Progenitor cell of endocrine pancreas (in vitro differentiated cells): ENCODE measurements around the gene UROD. TPM values are rescaled to one million over a fixed set of nuclear protein-coding genes. Genes with fewer than 3 reads are reported as not detected.
"Not testable (repeated sequence)": the region's sequence is repeated elsewhere in the genome, so short reads cannot be mapped to it uniquely, and the experiment has no call there.

Experiments used
- DNase-seq: peaks from one replicate; pipeline ENCODE4 v3.0.0; 2021; ENCODE audit warnings: low spot score; ENCODE audit not compliant: unreplicated experiment
- H3K27ac Mint-ChIP-seq: 2 replicates; pipeline ENCODE4 v1.8.0; 2021; ENCODE audit warnings: mild to moderate bottlenecking, moderate library complexity, mixed read lengths
- H3K27me3 Mint-ChIP-seq: 2 replicates; pipeline ENCODE4 v1.8.0; 2021; ENCODE audit warnings: mixed read lengths
- H3K36me3 Mint-ChIP-seq: 2 replicates; pipeline ENCODE4 v1.8.0; 2022; ENCODE audit warnings: mixed read lengths; ENCODE audit not compliant: insufficient read depth
- H3K4me1 Mint-ChIP-seq: 2 replicates; pipeline ENCODE4 v1.8.0; 2021; ENCODE audit warnings: low read depth, mixed read lengths
- H3K4me3 Mint-ChIP-seq: 2 replicates; pipeline ENCODE4 v1.8.0; 2021; ENCODE audit warnings: low read depth, mild to moderate bottlenecking, moderate library complexity, mixed read lengths
- H3K9me3 Mint-ChIP-seq: 2 replicates; pipeline ENCODE4 v1.8.0; 2021; ENCODE audit warnings: low read depth, mixed read lengths
- total RNA-seq: library from RNA; stranded (reverse); gene quantifications from 2 replicates; pipeline ENCODE4 v1.2.1, GENCODE V29; 2021
- TF ChIP-seq, protein P1 (sequence below): fragments of 200-600 bp; sonication (generic); IDR thresholded peaks from one replicate; pipeline ENCODE4 v1.5.0; 2021; ENCODE audit warnings: antibody characterized with exemption, mild to moderate bottlenecking; ENCODE audit not compliant: unreplicated experiment

UROD gene
- total RNA-seq, 1 donor from 2014 or later = 64.4 TPM

- Mint-ChIP-seq H3K9me3 (peaks cover 16% of the 10 kb centered on the region), H3K4me3 (no peak overlapping the region), H3K27ac (no peak overlapping the region), H3K36me3 (peaks cover 31% of the 10 kb centered on the region), H3K4me1 (no peaks in the 10 kb centered on the region), H3K27me3 (no peaks in the 10 kb centered on the region)
- no peak for DNase-seq
- TF ChIP-seq, protein P1, sequence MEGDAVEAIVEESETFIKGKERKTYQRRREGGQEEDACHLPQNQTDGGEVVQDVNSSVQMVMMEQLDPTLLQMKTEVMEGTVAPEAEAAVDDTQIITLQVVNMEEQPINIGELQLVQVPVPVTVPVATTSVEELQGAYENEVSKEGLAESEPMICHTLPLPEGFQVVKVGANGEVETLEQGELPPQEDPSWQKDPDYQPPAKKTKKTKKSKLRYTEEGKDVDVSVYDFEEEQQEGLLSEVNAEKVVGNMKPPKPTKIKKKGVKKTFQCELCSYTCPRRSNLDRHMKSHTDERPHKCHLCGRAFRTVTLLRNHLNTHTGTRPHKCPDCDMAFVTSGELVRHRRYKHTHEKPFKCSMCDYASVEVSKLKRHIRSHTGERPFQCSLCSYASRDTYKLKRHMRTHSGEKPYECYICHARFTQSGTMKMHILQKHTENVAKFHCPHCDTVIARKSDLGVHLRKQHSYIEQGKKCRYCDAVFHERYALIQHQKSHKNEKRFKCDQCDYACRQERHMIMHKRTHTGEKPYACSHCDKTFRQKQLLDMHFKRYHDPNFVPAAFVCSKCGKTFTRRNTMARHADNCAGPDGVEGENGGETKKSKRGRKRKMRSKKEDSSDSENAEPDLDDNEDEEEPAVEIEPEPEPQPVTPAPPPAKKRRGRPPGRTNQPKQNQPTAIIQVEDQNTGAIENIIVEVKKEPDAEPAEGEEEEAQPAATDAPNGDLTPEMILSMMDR = no peak
Measured at GRCh38 chr1:44976252-44976651, 35.8 kb upstream of the UROD start.

- H3K4me1 Mint-ChIP-seq, H3K4me3 Mint-ChIP-seq: not testable (repeated sequence)
- peaks cover 31% of the 10 kb centered on the region for H3K36me3 Mint-ChIP-seq
Measured at GRCh38 chr1:44977372-44977771, 34.7 kb upstream of the UROD start.

DNA sequence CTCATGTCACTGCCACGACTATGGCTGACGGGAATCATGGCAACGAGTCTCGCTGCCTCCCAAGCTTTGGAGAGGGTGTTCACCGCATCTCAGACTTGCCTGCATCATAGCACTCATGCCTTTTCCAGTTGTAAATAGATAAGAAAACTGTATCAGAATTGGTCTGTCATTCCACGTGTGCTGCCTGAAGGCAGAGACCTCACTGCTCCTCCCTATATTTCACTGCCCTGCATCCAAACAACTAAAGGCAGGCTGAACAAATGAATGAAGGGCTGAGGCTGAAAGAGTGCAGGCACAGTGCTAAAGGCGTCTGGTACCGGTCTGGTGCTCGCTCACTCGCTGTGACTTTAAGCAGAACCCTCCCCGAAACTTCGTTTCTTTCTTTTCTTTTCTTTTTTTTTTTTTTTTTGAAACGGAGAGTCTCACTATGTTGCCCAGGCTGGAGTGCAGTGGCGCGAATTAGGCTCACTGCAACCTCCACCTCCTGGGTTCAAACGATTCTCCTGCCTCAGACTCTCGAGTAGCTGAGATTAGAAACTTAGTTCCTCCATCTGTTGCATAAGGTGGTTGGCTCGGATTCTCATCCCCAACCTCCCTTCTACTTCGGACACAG, 26.2 kb upstream of the UROD start:
- Mint-ChIP-seq H3K9me3 (no peaks in the 10 kb centered on the region), H3K36me3 (no peaks in the 10 kb centered on the region), H3K27me3 (no peaks in the 10 kb centered on the region), H3K4me1 (peaks cover 15% of the 10 kb centered on the region), H3K27ac (peak overlapping the region; percentile 91), H3K4me3 (peak overlapping the region; percentile 98)
- TF ChIP-seq, protein P1 = no peak
- DNase-seq = no peak

More at GRCh38 chr1:44977372-44977771, 34.7 kb upstream of the UROD start:
- peaks cover 16% of the 10 kb centered on the region for H3K9me3 Mint-ChIP-seq
- H3K27ac Mint-ChIP-seq, DNase-seq, H3K27me3 Mint-ChIP-seq: not testable (repeated sequence)

DNA sequence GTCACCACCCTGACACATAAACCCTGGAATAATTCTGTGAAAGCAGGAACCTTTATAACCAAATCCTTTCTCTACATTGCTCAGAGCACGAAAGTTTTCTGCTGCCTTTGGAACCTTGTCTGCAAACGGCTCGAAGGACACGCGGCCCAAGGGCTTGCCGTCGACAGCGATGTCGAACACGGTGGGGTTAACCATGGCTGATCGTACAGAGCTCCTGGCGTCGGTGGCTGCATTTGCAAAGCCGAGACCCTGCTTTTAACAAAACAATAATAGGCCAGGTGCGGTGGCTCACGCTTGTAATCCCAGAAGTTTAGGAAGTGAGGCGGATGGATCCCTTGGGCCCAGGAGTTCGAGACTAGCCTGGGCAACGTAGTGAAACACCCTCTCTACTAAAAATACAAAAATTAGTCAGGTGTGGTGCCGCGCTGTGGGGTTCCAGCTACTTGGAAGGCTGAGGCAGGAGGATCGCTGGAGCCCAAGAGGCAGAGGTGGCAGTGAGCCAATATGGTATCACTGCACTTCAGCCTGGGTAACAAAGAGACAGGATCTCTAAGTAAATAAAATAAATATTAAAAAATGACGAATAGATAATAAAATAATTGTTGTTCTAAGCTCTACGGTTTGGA, 23.4 kb upstream of the UROD start:
- Mint-ChIP-seq H3K9me3 (no peaks in the 10 kb centered on the region), H3K27ac (no peak overlapping the region), H3K36me3 (no peaks in the 10 kb centered on the region), H3K4me1 (peaks cover 15% of the 10 kb centered on the region), H3K4me3 (no peak overlapping the region), H3K27me3 (no peaks in the 10 kb centered on the region)
- DNase-seq = no peak
- TF ChIP-seq, protein P1 = no peak

DNA sequence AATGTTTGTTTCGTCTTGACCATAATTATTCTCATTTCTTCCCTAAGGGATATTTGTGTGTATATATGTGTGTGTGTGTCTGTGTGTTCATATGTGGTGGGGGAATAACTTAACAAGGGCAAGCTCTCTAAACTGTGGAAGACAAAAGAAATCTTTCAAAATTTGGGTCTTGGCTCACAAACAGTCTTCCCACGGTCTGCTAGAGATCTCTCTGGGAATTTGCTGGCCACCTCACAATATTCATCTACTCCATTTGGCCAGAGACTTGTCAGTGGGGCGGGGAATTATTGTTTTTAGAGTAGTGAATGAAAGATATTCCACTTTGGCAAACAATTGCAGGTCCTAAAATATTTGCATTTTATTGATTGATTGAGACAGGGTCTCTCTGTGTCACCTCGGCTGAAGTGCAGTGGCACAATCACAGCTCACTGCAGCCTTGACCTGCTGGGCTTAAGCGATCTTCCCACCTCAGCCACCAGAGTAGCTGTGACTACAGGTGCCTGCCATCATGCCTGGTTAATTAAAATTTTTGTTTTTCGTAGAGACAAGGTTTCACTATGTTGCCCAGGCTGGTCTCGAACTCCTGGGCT, 17.6 kb upstream of the UROD start:
- H3K9me3 Mint-ChIP-seq = no peaks in the 10 kb centered on the region
- H3K27ac Mint-ChIP-seq = peak overlapping the region; percentile 21
- no peaks in the 10 kb centered on the region for H3K36me3 Mint-ChIP-seq
- H3K4me3 Mint-ChIP-seq = no peak overlapping the region
- TF ChIP-seq, protein P1 = no peak
- H3K27me3 Mint-ChIP-seq = no peaks in the 10 kb centered on the region
- peaks cover 7% of the 10 kb centered on the region for H3K4me1 Mint-ChIP-seq
- no peak for DNase-seq
